NCI-H526 (cell line): ENCODE data around the gene VAT1.
"Not testable (repeated sequence)": the region's sequence is repeated elsewhere in the genome, so short reads cannot be mapped to it uniquely, and the experiment has no call there.

Source experiments
- DNase-seq, 2 experiments: peaks; one replicate each; lab custom pipeline; 2025; lab: John Stamatoyannopoulos, UW

VAT1 gene

GRCh38 chr17:43006639-43007551 lies 15.3 kb downstream of the VAT1 start, which contains the start of gene IFI35:
Gene IFI35 (plus strand): TSS chr17:43006784. CDS start chr17:43006948, 164 bp downstream.
- peak in 1 of 2 experiments; percentile 68 for DNase-seq

GRCh38 chr17:43003542-43004172 lies 18.5 kb downstream of the VAT1 start:
- no peak for DNase-seq

- DNase-seq, result not testable (repeated sequence)
These were observed 21.3 kb downstream of the VAT1 start for GRCh38 chr17:43000894-43001293.

DNA sequence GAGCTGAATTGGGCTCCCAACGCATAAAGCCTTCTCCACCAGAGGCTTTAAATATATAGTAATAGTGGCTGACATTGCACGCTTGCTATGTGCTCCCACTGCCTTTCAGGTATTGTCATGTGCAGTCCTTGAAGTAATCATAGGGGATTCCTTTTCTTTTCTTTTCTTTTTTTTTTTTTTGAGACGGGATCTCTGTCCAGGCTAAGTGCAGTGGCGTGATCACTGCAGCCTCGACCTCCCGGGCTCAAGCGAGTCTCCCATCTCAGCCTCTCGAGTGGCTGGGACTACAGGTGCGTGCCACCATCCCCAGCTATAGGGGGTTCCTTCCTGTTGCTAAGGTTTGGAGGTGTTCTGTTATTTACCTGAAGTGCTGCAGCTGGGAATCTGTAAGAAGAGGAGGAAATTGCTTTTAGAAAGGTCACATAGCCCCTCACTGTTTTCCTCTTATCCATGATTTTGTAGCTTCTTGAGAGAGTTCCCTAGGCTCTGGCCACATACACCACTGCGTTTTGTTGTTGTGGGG lies 23.1 kb downstream of the VAT1 start:
- DNase-seq, result no peak

GRCh38 chr17:42997984-42998938 lies 23.9 kb downstream of the VAT1 start, which contains the start of gene RPL27:
Gene RPL27 (plus strand): TSS chr17:42998419. CDS start chr17:42998751, 332 bp downstream.
- DNase-seq, result peak; percentile 99

GRCh38 chr17:42997390-42997983 lies 24.7 kb downstream of the VAT1 start:
- no peak for DNase-seq

GRCh38 chr17:42993913-42994312 lies 28.3 kb downstream of the VAT1 start:
- not testable (repeated sequence) for DNase-seq

- no peak for DNase-seq
These were observed 29.3 kb downstream of the VAT1 start for GRCh38 chr17:42992872-42993271.

- no peak for DNase-seq
These were observed 30.7 kb downstream of the VAT1 start for GRCh38 chr17:42991471-42991870.

DNA sequence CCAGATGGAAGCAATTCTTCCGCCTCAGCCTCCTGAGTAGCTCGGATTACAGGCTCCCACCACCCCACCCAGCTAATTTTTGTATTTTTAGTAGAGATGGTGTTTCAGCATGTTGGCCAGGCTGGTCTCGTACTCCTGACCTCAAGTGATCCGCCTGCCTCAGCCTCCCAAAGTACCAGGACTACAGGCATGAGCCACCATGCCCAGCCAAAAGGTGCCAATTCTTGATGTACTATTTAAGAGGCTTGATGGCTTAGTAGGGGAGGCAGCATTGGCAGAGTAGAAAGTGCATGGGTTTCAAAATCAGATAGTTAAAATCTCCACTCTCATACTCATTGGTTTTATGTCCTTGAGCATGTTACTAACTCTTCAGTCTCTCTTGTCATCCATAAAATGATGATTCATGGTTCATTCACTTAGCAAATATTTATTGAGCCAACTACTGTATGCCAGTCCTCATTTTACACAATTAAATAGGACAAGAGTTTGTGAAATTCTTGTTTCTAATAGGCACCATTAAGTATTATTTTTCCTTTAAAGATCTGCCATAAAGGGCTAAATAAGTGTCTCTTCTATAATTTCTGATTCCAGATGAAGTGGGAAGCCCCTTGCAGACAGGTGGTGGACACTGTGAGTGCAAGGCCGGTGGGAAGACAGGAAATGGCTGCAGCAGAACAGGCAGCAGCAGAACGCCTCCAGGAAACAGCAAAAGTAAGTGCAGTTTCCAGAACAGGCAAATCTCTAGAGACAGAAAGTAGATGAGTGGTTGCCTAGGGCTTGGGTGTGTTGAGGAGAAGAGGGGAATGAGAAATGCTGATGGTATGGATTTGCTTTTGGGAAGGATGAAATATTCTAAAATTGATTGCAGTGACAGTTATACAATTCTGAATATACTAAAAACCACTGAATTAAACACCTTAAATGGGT lies 32.2 kb downstream of the VAT1 start:
- no peak for DNase-seq

GRCh38 chr17:42989141-42989540 lies 33.0 kb downstream of the VAT1 start:
- no peak for DNase-seq

GRCh38 chr17:42985225-42985624 lies 37.0 kb downstream of the VAT1 start:
- DNase-seq, result no peak

DNA sequence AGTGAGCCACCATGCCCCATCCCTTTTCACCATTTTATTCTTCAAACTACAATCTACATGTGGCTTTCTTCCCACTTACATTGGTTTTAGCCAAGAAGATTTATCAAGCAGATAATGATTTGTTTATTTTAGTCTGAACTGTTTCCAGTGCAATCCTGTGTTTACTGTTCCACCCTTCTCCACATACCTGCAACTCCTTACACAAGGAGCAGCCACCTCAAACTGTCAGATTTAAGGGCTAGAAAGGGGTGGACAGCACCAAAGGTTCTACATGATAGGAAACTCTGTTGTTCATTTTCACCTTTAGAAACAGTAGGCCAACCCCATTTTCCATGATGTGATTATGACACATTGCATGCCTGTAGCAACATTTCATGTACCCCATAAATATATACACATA lies 39.9 kb downstream of the VAT1 start:
- no peak for DNase-seq

DNA sequence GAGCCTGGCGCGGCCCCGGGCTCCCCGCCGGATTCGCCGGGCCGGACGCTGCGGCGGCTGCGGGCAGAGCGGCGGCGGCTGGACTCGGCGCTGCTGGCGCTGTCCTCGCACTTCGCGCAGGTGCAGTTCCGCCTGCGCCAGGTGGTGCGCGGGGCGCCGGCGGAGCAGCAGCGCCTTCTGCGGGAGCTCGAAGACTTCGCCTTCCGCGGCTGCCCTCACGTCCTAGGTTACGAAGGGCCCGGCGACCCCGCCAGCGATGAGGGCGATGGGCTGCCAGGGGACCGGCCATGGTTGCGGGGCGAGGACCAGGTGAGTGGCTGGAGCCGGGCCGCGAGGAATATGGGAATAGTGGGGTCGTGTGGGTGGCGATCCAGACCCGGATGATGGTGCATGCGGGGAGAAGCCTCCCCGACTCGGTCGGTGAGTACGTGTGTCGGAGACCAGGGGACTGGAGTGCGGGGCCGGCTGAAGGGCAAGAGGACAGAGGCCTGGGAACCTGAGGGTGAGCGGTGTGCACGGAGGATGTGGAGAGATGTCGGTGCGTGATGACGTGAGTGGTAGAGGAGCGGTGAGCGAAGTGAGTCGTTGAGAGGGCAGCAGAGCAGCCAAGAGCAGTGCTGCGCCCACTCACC lies 41.3 kb downstream of the VAT1 start:
- DNase-seq, result peak; percentile 39 to 73

DNA sequence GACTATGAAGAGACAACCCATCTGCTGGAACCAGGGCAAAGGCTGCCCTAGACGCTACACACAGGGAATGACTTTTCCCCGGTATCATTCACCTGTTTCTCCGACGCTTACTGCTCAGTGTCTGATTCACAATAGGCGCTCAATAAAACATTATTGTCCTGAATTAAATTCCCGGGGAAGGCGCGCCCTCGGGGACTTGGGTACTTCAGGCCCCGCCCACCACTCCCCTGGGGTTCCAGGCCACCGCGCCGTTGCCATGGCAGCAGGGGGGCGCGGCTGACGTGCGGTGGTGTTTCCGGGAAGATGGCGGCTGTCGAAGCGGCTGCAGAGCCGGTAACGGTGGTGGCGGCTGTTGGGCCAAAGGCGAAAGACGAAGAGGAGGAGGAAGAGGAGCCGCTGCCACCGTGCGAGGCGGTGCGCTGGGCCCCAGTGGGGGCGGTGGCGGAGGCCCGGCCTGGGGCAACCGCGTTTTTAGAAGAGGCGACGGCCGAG lies 41.9 kb downstream of the VAT1 start, which contains the start of gene RUNDC1:
Gene RUNDC1 (plus strand): TSS at position 292 of the 492 bp plus-strand sequence. CDS start 12 bp downstream, at position 304.
- DNase-seq, result peak; percentile 71 to 97

GRCh38 chr17:42979511-42980273 lies 42.5 kb downstream of the VAT1 start, which contains the start of gene PTGES3L:
Gene PTGES3L (minus strand): TSS chr17:42980080. CDS start chr17:42980053, 27 bp downstream.
- peak; percentile 66 to 76 for DNase-seq

DNA sequence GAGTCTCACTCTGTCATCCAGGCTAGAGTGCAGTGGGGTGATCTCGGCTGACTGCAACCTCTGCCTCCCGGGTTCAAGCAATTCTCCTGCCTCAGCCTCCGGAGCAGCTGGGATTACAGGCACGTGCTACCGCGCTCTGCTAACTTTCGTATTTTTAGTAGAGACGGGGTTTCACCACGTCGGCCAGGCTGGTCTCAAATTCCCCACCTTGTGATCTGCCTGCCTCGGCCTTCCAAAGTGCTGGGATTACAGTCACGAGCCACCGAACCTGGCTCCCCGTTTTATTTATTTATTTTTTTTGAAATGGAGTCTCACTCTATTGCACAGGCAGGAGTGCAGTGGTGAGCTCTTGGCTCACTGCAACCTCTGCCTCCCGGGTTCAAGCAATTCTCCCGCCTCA lies 46.5 kb downstream of the VAT1 start:
- DNase-seq, result not testable (repeated sequence)

DNA sequence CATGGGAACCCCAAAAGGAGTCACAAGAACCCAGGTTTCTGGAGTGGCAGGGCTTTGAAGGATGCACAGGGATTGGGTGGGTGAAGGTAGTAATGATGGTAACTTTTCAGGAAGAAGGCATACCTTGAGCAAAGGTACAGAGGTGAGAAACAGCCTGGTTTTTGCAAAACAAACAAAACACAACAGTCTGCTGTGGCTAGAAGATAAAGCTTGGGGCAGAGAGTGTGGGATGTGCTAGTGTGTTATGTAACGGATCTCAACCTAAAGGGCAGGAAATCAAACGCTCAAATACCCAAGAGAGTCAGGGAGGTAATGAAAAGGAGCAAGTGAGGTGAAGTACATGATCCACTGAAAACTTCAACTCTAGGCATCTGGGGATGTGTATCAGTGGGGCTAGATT lies 46.9 kb downstream of the VAT1 start:
- DNase-seq, result no peak
